ENCODE results near the gene F12. TPM values are rescaled to one million over a fixed set of nuclear protein-coding genes. Genes with fewer than 3 reads are reported as not detected.

The F12 gene
- total and polyA plus RNA-seq, 2 of the 8 experiments (the other 6 are each of a cell fraction or from before 2014, with no cell fraction given) = 6.5 to 7.8 TPM

DNA sequence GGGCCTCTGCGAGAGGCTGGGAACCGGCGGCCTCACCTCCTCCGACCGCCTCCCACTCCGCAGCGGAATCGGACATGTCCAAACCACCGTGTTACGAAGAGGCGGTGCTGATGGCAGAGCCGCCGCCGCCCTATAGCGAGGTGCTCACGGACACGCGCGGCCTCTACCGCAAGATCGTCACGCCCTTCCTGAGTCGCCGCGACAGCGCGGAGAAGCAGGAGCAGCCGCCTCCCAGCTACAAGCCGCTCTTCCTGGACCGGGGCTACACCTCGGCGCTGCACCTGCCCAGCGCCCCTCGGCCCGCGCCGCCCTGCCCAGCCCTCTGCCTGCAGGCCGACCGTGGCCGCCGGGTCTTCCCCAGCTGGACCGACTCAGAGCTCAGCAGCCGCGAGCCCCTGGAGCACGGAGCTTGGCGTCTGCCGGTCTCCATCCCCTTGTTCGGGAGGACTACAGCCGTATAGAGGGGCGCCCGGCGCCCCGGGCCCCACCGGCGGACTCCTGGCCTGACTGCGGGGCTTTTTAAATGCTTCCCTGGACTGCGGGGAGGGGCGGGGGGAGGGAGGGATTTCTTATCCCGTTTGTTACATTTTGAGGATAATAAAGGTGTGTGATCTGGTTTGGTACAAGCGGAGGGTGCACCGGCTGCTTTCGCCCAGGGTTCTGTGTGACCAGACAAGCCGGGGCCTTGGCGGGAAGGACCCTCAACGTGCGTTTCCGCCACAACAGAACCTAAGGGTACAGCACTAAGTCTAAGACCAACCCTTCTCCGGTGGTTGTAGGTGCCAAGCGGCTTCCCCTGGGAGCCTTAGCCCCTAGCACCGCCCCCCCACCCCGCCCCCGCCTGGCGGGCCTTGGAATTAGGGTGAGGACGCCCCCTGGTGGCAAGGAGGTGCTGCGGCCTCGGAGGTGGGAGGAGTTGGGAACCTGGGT is 46.6 kb upstream of the F12 start:
- no peak overlapping the region for H3K14ac ChIP-seq (ENCODE audit: insufficient read length)
- H2BK15ac ChIP-seq (ENCODE audit: low read length) = 0 out of 2 replicates have a peak overlapping the region, but pooled peaks have one; percentile 2
- peak overlapping the region; percentile 64 to 93 for H3K4me2 ChIP-seq (ENCODE audit: insufficient read depth in 1 of 2, low read depth in 2 of 2, low read length in 2 of 2)
- peak overlapping the region; percentile 86 for H4K91ac ChIP-seq (replicated peaks; ENCODE audit: insufficient read length, low read length)
- no peaks in the 10 kb centered on the region; the same call in 1 of the 2 replicates for H3K79me1 ChIP-seq (ENCODE audit: low read depth, low read length)
- ChIA-PET POLR2A (ENCODE audit: partially characterized antibody) (interaction anchor here (0.5 to 67.5 kb wide), 30 partner anchors 13 to 678 kb away, joined by 3 to 3349 read pairs (median 8); partner anchors contain the start of genes DBN1, DOK3, F12 and GRK6), CTCF (ENCODE audit: partially characterized antibody) (interaction anchor here (0.9 to 23.6 kb wide), 24 partner anchors 10 to 147 kb away, joined by 3 to 430 read pairs (median 10); partner anchors contain the start of genes DBN1, DDX41, F12 and MXD3)
- FAIRE-seq (no peak), DNase-seq (ENCODE audit: low read depth in 1 of 2, low spot score in 2 of 2) (peak; percentile 84 to 96)
- no peak overlapping the region for H2BK12ac ChIP-seq (ENCODE audit: low read depth, low read length)
- H3K18ac ChIP-seq (ENCODE audit: extremely low read depth, low read length) = peak overlapping the region; percentile 89
- peaks cover 0 to 20% (median 10%) of the 10 kb centered on the region in 4 experiments; a peak in 6 of 7 replicates for H3K4me1 ChIP-seq (replicated peaks in 1 of 4; ENCODE audit: control insufficient read depth in 3 of 4, insufficient read depth in 4 of 4, low read length in 3 of 4)
- no peak overlapping the region for H3K23ac ChIP-seq (ENCODE audit: insufficient read length)
- H2AFZ ChIP-seq (ENCODE audit: low read length) = no peak overlapping the region
- H2BK20ac ChIP-seq (ENCODE audit: low read length) = no peak overlapping the region
- no peaks in the 10 kb centered on the region for H3K79me2 ChIP-seq (ENCODE audit: control insufficient read depth in 1 of 2, insufficient read depth in 2 of 2, low read length in 2 of 2)
- H3K9me3 ChIP-seq (ENCODE audit: insufficient read depth in 2 of 2, low read depth in 1 of 2, low read length in 1 of 2) = no peaks in the 10 kb centered on the region
- H4K8ac ChIP-seq (ENCODE audit: extremely low read depth, insufficient read depth, low read length) = peak overlapping the region; percentile 92
- H3K27me3 ChIP-seq (replicated peaks in 1 of 4; ENCODE audit: control insufficient read depth in 3 of 4, extremely low read depth in 1 of 4, insufficient read depth in 3 of 4, low read length in 3 of 4) = peaks cover 0 to 9% (median 6%) of the 10 kb centered on the region in 4 experiments; a peak in 2 of 7 replicates
- peak overlapping the region; percentile 88 for H3K56ac ChIP-seq (replicated peaks; ENCODE audit: insufficient read length, low read depth, low read length)
- H3K4me3 ChIP-seq (ENCODE audit: extremely low read depth in 1 of 4, insufficient read depth in 2 of 4, low read depth in 3 of 4, low read length in 4 of 4) = peak overlapping the region; percentile 47 to 86 (median 81)
- H4K5ac ChIP-seq (ENCODE audit: insufficient read length, low read depth, low read length) = peak overlapping the region; percentile 87
- peak overlapping the region; percentile 97 for H3K4ac ChIP-seq (replicated peaks; ENCODE audit: insufficient read length, low read depth, low read length)
- no peak overlapping the region for H2BK120ac ChIP-seq (replicated peaks; ENCODE audit: low read depth, low read length)
- H3K27ac ChIP-seq (ENCODE audit: low read depth, low read length) = peak overlapping the region; percentile 69
- peak overlapping the region; percentile 89 for H2BK5ac ChIP-seq (ENCODE audit: low read depth, low read length)
- WGBS, 2 experiments (ENCODE audit: extremely low coverage in 1 of 2, insufficient coverage in 1 of 2, insufficient read length in 1 of 2, insufficient replicate concordance in 2 of 2, low coverage in 1 of 2, low lambda C conversion rate in 2 of 2, missing lambda C conversion rate in 1 of 2) = 2% methylated on average over 63 of the region's 76 CpGs; no CpG with 5 or more reads in 1 of the 2 experiments
- no peak overlapping the region for H2AK5ac ChIP-seq (ENCODE audit: low read depth, low read length)
- peak overlapping the region; percentile 32 to 90 (median 82) for H3K9ac ChIP-seq (replicated peaks in 1 of 4; ENCODE audit: extremely low read depth in 1 of 4, low read depth in 3 of 4, low read length in 3 of 4)
- H3K36me3 ChIP-seq (ENCODE audit: control insufficient read depth in 2 of 4, insufficient read depth in 4 of 4, low read length in 3 of 4) = peaks cover 16 to 40% (median 33%) of the 10 kb centered on the region in 4 experiments
- H4K20me1 ChIP-seq (replicated peaks in 1 of 2; ENCODE audit: control insufficient read depth in 1 of 2, insufficient read depth in 2 of 2, low read length in 2 of 2) = peaks cover 28 to 32% of the 10 kb centered on the region in 2 experiments
- H3K23me2 ChIP-seq (ENCODE audit: low read depth, low read length) = peaks cover 15% of the 10 kb centered on the region; the same call in 1 of the 2 replicates
- 0 out of 2 replicates have a peak, but pooled peaks have one; percentile 24 for TF ChIP-seq TBP (IDR thresholded peaks at IDR 0.05; ENCODE audit: low read depth, low read length)
- peak; percentile 79 for TF ChIP-seq TAF7 (optimal IDR thresholded peaks at IDR 0.05; ENCODE audit: borderline replicate concordance, low read depth, low read length)
- no peak; the same call in 1 of the 2 replicates for TF ChIP-seq SUZ12 (IDR thresholded peaks at IDR 0.05; ENCODE audit: low read length)
- TF ChIP-seq, protein P1, sequence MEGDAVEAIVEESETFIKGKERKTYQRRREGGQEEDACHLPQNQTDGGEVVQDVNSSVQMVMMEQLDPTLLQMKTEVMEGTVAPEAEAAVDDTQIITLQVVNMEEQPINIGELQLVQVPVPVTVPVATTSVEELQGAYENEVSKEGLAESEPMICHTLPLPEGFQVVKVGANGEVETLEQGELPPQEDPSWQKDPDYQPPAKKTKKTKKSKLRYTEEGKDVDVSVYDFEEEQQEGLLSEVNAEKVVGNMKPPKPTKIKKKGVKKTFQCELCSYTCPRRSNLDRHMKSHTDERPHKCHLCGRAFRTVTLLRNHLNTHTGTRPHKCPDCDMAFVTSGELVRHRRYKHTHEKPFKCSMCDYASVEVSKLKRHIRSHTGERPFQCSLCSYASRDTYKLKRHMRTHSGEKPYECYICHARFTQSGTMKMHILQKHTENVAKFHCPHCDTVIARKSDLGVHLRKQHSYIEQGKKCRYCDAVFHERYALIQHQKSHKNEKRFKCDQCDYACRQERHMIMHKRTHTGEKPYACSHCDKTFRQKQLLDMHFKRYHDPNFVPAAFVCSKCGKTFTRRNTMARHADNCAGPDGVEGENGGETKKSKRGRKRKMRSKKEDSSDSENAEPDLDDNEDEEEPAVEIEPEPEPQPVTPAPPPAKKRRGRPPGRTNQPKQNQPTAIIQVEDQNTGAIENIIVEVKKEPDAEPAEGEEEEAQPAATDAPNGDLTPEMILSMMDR (IDR thresholded peaks at IDR 0.05; ENCODE audit: control extremely low read depth in 1 of 3, insufficient read depth in 1 of 3, low read depth in 1 of 3, low read length in 3 of 3) = peak in 2 of 3 experiments; percentile 82 to 100; a peak in 3 of 4 replicates
- no peak for TF ChIP-seq GABPA (IDR thresholded peaks at IDR 0.05; ENCODE audit: borderline replicate concordance, insufficient read depth, low read length)
- no peak for TF ChIP-seq RNF2 (IDR thresholded peaks at IDR 0.05; ENCODE audit: borderline replicate concordance, low read depth, low read length, missing control alignments, poor library complexity, severe bottlenecking)
